HG02943 (cell line): ENCODE measurements around the gene PPFIA2.
A peak's percentile ranks its signal among the peaks of the same experiment; 100 is the strongest.

Experiments
- ATAC-seq: cut with Tn5 transposase; IDR thresholded peaks from one replicate; pipeline ENCODE4 v1.9.1; 2021; ENCODE audit warnings: mild to moderate bottlenecking, low read depth, moderate library complexity; ENCODE audit not compliant: unreplicated experiment

The PPFIA2 gene

DNA sequence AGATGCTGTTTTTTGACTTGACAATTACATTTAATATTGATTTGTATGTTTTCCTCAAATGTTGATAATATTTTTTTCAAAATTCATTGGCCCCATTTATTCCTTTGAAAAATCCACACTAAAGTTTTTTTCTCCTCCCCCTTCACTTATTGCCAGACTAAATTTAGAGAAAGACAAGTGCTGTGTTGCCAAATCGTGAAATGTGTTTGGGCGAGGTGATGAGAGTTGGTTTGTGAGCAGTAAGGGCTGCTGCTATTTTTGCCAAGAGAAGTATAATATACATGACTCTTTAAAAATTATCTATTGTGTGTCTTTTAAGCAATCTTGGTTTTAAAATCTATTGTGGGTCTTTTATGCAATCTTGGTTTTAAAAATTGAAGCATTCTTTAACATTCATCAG is 188.9 kb downstream of the PPFIA2 start:
- no peak for ATAC-seq

DNA sequence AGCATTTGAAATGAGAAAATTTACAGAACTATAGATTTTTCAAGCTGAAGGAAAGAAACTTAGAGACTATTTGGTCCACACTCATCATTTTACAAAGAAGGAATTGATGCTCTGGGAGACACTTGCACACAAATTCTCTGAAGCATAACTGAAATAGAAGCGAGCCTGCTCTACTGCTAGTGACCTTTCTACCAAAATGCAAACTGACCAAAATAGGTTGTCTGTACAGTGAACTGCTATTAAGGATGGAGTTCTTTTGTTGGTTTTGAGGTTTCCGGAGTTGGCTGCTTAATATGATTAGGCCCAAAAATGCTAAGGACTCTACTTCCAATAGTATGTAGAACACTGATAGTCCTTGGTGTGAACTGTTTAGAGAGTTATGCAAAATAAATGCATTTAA is 194.9 kb downstream of the PPFIA2 start:
- no peak for ATAC-seq

DNA sequence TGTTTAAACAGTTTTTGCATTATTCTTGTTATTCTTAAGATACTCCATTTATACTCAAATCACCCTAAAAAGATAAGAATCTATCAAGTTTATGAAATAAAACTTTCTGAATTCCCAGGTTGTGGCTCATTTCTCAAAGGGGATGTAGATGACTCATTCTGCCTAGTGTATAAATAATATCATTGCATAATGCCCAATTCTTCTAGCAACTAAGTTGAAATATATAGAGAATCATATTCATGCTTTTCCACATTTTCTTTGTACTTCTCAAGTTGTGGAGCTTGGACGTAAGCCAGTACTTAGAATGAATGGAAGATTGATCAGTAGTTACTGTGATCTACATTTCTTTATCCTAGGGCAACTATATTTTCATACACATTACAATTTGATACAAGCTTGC is 201.1 kb downstream of the PPFIA2 start:
- ATAC-seq = no peak

DNA sequence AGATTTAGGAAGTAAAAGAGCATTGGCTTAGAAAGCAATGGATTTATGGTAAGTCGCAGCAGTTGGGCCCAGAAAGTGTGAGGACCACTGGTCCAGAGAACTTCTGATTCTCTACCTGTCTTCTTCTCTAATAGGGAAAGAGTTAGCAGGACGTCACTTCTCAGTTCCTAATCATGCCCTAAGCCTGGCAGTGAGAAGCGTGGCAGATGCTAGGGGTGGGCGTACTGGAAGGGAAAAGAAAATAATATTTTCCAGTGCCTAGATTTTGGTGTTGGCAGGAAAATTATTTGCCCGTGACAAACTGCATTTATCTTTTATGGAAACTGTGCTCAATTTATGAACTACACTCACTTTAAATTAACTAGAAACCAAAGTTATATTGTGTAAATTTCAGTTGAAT is 212.3 kb downstream of the PPFIA2 start:
- ATAC-seq = no peak

DNA sequence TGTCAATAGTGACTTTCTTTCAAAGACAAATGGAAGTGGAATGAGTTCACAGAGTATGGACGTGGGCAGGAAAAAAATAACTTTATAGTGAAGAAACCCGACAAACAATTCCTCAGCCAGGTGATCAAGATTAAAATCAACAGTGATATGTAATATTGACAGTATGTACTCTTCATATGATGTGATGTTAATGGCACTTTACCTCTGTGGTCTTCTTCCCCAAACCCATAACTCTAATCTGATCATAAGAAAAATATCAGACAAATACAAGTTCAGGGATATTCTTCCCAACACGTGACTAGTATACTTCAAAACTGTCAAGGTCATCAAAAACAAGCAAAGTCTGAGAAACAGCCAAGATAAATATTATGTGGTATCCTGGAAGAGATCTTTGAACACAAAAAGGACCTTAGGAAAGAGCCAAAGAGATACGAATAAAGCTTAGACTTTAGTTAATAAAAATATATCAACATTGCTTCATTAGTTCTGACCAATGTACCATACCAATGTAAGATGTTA is 215.5 kb downstream of the PPFIA2 start:
- no peak for ATAC-seq

DNA sequence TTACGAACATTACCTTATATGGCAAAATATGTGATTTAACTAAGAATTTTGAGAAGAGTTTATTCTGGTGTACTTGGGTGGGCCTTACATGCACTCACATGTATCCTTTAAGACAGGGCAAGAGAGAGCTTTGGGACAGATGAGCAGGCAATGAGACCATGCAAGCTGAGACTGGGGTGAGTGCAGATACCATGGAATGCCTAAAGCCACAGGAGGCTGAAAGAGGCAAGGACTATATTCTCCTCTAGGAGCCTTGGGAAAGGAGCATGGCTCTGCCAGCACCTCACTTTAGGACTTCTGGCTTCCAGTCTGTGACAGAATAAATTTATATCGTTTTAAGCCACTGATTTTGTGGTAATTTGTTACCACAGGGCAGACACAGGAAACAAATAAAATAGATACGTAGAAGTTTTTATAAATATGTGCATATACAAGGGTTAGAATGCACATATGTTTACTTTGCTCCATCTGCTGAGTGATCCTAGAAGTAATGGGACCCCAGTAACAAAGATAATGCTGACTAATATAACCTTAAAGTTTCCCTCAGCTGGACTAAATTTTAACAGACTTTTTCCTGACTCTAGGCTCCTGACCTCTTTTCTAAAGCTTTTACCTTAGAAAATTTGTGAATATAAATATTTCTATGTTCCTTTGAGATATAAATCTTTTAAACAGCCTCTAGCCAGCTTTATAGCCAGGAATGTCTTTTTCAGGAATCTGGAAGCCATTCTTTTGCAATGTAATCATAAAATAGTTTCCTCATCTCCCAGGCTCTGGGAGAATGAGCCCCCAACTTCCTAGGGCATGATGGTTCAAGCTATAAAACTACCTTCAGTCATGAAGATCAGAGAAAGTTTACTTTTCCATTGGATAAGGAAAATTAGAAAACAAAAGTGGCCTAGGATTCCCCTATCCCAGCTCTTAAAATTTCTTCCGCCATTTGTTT is 216.8 kb downstream of the PPFIA2 start:
- no peak for ATAC-seq

DNA sequence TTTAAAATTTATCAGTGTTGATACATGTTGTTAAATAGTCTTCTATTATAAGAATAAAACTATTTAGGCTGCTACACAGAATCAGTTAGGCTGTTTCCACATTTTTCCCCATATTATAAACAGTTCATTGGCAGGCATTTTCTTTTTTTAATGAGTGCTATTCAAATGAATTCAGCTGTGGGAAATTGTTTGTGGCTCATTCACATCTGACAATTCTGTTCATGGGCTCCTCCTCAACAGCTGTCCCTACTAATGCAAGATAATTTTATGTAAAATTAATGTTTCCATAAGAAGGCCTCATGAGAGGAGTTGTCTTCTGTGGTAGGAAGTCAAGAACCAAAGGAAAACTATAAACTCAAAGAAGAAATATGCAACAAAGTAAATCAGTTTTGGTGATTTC is 218.0 kb downstream of the PPFIA2 start:
- ATAC-seq = no peak

DNA sequence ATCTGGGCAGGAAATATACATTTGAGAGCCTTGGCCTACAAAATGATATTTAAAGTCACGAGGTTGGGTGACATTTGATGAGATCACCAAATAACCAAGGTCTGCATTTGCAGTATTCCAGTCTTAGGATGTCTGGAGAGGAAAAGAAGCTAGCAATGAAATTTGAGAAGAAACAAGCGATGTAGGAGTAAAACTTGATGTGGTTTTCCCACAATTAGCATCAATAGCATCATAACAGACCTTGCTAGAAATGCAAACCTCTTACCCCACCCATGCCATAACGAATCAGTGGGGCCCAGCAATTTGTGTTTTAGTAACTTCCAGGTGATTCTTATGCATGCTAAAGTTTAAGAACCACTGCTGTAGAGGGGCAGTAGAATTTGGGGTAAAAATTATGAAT is 219.9 kb downstream of the PPFIA2 start:
- ATAC-seq = no peak

DNA sequence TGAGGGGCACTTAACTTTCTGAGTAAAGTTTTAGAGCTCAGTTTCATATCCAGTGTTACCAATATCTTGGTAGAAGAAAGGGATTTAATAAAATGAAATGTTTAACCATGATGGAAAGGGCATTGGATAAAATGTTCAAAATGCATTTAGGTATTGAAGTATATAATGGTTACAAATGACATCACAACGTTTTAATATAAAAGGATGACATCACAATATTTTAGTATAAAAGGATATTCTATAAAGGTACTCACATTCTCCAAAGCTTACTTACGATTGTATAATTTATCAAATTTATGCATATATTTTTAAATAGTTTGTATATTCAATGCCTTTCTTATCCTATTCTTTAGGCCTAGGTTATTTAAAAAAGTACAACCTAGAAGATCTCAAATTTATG is 226.1 kb downstream of the PPFIA2 start:
- no peak for ATAC-seq

DNA sequence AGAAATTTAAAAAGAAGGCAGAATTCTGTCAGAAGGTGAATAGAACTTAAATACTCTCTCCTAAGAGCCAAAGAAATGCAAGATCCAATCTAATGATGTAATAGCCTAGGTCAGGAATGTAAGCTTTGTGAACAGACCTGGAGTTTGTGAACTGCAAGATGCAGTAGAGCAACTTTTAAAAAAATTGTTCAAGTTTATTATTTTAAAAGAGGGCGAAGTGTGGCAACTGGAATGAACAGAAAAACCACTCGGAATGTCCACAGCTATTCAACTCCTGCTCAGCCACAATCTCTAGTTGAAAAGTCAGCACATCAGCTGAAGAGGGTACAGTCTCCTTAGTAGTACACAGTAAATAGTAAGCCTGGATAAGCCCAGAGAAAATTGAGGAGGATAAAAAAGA is 228.8 kb downstream of the PPFIA2 start:
- no peak for ATAC-seq

DNA sequence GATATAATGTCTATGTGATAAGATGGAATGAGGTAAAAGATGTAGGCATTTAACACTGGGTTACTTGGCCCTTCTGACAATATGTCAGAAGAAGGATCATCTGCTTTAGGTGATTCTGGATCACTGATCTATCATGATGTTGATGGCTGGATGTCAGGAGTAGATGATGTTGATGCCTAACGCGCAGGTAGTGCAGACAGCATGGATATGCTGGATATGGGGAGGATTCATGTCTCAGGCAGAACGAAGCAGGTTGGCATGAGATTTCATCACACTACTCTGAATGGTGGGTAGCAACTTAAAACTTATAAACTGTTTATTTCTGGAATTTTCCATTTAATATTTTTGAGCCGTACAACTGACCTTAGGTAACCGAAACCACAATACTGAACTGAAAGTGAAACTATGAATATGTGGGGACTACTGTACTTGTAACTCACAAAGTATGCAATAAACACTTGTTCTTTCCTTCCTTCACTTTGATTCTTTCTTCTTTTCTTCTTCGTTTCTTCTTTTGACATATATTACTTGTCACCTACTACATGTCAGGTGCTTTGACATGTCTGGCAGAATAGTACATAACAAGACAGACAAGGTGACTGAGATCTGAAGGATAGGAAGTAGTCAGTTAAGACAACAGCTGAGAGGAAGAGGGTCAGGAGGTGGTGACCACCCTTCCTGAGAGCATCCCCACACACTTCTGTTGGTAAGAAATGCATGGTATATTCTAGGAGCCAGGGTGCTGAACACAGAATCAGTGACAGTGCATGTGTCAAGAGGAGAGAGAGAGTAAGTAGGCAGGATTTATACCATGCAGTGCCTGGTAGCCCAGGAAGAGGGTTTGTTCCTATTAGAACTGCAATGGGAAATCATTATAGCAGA is 238.8 kb downstream of the PPFIA2 start:
- peak; percentile 79 for ATAC-seq

DNA sequence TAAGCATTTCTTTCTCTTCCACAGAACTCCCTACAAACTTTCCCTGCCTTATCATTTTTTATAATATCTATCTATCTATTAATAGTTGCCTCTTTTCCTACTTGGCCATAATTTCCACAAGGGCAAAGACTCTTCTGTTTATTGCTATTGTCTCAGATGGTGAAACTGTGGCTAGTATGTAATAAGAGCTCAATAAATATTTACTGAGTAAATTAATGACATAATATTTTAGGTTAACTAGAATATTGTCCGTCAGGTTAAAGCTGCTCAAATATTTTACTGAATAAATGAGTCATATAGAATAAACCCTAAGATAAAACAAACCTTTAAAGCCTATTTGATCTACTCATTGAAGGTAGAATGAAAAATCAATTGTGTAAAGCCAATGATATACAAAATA is 240.5 kb downstream of the PPFIA2 start:
- no peak for ATAC-seq

DNA sequence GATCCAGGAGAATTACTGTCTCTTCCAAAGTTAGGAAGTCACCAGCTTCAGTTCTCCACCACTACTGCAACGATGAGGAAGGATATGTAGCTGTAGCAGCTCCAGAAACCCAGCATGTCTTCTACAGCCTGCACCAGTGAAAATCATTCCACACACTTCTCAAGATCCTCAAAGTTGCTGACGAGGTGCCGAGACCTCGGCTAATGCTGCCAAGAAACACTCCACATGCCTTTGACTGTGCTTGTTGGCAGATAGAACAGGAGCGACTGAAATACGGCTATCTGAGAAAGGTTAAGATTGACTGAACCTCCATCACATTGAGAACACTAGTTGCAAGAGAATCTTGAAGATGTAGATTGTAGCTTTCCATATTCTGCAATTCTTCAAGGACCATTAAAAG is 241.9 kb downstream of the PPFIA2 start:
- ATAC-seq = no peak

DNA sequence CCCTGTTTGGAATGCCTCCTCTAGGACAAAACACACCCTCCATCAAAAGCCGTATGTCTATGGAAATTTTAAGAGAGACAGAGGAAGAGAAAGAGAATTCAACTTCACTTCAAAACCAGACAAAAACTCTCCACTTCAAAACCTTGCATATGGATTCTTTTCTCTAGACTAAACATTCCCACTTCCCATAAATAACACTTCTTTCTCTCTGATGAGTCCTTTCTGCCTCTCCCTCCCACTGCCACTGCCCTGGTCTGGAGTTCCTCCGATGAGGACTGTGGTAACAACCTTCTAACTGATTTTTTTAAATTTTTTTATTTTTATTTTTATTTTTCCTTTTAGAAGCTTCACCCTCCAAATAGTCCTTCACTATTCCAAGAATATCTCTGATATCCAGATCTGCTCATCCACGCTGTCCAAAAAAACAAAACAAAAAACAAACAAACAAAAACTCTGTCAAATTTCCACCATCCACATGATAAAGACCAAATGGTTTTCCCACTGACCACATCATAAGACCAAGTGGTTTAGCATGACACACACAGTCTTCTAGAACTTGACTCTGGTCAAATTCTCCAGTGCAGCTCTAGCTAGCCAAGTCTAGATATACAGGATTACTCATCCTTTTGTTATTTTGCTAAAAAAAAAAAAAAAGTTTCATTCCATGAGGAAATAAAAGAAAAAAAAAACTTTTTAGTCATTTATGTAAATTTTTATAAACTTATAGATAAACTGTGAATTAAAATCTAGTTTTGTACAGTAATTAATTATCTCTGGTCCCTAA is 256.0 kb downstream of the PPFIA2 start:
- no peak for ATAC-seq

DNA sequence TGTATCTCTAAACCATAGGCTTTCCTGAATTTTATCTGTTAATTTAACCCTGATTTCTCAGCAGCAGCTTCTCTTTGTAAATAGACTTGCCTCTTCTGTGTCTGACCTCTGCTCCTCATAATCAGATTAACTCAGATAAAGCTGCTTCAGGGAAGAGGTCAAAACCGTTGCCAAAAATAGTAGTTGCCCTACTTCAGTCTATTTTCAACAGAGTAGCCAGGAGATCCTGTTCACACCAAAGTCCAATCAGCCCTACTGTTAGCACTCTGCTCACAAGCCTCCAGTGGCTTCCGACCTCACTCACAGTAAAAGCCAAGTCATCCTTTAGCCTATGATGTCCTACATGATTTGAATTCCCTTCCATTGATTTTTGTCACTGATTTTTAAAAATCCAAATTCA is 258.4 kb downstream of the PPFIA2 start:
- no peak for ATAC-seq

DNA sequence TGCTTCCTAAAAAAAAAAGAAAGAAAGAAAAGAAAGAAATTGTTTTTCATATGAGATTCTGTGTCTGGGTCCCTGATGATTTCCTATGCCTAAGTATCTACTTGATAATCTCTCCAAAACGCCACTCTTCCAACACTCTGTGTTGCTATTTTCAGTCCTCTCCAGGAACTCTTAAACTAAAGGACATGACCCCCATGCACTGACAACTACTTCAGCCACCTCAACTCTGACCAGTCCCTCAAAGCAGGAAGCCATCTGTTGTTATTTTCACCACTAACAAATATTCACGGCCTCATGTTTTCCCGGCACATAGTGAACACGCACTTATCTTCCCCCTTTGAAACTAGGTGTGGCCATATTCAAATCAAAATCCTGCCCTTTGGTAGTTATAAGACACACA is 259.3 kb downstream of the PPFIA2 start:
- ATAC-seq = no peak

DNA sequence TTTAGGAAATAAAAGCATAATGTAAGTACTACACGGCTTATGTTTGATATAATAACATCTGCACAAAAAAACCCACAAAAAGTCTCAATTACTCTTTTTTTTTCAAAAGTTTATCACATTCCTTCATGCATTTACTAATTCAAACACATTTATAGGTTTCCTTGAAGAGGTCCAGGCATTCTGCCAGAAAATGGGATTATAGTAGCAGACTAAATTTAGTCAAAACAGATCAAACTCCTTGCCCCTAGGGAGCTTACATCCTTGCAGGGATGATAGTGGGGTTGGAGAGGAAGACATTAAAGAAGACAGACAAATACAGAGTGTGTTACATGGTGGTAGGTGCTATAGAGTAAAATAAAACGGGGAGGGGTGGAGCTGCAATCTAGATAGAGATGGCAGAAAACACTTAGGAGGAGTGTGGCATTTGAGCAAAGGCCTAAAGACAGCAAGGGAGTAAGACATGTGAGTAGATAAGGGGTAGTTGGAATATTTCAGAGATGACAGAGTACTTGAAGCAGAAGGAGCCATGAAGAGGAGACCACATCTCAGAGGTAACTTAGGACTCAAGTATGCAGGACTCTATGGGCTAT is 266.9 kb downstream of the PPFIA2 start:
- no peak for ATAC-seq

DNA sequence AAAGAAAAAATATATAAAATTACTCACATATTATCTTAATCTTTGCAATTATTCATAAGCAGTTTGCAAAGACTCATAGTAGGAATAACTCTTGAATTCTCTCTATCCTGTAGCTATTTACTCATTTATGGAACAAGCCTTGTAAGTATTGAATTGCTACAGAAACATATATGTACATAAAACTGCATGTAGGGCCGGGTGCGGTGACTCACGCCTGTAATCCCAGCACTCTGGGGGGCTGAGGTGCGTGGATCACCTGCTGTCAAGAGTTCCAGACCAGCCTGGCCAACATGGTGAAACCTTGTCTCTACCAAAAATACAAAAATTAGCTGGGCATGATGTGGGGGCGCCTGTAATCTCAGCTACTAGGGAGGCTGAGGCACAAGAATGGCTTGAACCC is 286.2 kb downstream of the PPFIA2 start:
- ATAC-seq = no peak

DNA sequence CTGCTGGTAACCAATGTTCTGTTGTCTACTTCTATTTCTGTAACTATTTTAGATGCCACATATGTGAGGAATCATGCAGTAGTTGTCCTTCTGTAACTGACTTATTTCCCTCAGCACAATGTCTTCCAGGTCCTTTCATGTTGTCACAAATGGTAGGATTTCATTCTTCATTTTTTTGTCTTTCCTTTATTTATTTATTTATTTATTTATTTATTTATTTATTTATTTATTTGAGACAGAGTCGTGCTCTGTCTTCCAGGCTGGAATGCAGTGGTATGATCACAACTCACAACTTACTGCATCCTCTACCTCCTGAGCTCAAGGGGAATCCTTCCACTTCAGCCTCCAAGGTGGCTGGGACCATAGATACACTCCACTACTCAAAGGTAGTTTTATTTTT is 288.2 kb downstream of the PPFIA2 start:
- no peak for ATAC-seq

DNA sequence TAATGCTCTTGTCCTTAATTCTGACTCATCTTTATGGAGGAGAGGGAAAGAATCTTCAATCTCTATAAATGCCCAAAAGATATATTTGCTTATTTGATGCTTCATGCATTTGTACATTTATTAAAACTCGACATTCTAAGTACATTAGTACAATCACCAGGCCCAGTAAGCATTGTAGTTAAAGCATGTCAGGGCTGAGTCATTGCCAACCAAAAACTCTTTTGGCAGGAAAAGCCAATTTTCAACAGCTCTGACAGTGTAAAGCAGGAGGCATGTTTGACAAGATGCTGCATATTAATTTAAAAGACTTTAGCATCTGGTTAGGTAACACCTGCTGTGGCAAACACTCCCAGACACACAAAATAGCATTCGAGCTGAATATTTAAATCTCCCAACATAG is 290.9 kb downstream of the PPFIA2 start:
- no peak for ATAC-seq
